Right lobe of liver (tissue), 4 donors: Measurements from ENCODE around the gene PRRT3.

Experiments used
- CTCF ChIP-seq, 4 donors: fragments of 200-600 bp in 3 of 4; fragments of 450-650 bp in 1 of 4; IDR thresholded peaks; one replicate each; pipeline versions ENCODE4 v1.5.1 to v1.8.0; 2016 to 2022; ENCODE audit warnings: antibody characterized with exemption in 4 of 4, mild to moderate bottlenecking in 2 of 4
- POLR2A ChIP-seq: fragments of 450-650 bp; IDR thresholded peaks from one replicate; pipeline ENCODE4 v1.6.1; 2017; ENCODE audit warnings: antibody characterized with exemption, mild to moderate bottlenecking
- donor health status: DM: no; HTN: no; CAD: no.
- donor health status: DM: no; HTN: no; CAD: no.
- donor health status: DM: no; HTN: yes; CAD: no.

- no peak for TF ChIP-seq CTCF (IDR thresholded peaks at IDR 0.05)
- TF ChIP-seq POLR2A, result no peak
Measured at GRCh38 chr3:9940746-9941145, 11.5 kb downstream of the PRRT3 start.
